Suprapubic skin (tissue), 3 donors: ENCODE measurements around the gene VEPH1.

Experiments used
- POLR2AphosphoS5 ChIP-seq, 3 donors: sonication (generic); formaldehyde crosslinking; IDR thresholded peaks; one replicate each; pipeline ENCODE4 v1.6.1; 2017; ENCODE audit warnings: antibody characterized with exemption in 3 of 3
- TF ChIP-seq, protein P1 (sequence below), 2 donors: fragments of 200-600 bp in 1 of 2; fragments of 450-650 bp in 1 of 2; sonication (generic) in 1 of 2; IDR thresholded peaks; one replicate each; pipeline ENCODE4 v1.5.1; 2016 to 2019; ENCODE audit warnings: antibody characterized with exemption in 2 of 2, mild to moderate bottlenecking in 1 of 2, moderate library complexity in 1 of 2

DNA sequence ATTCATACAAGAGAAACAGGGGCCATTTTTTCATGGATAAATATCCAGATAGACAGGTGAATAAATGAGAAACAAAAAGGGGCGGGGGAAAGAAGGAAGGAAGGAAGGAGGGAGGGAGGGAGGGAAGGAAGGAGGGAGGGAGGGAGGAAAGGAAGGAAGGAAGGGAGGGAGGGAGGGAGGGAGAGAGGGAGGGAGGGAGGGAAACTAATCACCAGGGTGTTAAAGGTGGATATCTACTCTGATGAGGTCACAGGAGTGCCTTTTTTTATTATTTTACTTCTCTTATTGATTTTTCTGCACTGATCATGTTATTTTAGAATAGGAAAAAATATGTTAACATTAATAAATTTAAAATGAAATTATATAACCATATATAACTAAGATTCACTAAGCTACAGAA is 10.4 kb upstream of the VEPH1 start:
- TF ChIP-seq, protein P1, sequence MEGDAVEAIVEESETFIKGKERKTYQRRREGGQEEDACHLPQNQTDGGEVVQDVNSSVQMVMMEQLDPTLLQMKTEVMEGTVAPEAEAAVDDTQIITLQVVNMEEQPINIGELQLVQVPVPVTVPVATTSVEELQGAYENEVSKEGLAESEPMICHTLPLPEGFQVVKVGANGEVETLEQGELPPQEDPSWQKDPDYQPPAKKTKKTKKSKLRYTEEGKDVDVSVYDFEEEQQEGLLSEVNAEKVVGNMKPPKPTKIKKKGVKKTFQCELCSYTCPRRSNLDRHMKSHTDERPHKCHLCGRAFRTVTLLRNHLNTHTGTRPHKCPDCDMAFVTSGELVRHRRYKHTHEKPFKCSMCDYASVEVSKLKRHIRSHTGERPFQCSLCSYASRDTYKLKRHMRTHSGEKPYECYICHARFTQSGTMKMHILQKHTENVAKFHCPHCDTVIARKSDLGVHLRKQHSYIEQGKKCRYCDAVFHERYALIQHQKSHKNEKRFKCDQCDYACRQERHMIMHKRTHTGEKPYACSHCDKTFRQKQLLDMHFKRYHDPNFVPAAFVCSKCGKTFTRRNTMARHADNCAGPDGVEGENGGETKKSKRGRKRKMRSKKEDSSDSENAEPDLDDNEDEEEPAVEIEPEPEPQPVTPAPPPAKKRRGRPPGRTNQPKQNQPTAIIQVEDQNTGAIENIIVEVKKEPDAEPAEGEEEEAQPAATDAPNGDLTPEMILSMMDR (IDR thresholded peaks at IDR 0.05): no peak
- no peak for TF ChIP-seq POLR2AphosphoS5 (IDR thresholded peaks at IDR 0.05)
